SK-N-MC (cell line): ENCODE data around the gene GNAI2.
"Not testable (repeated sequence)": the region's sequence is repeated elsewhere in the genome, so short reads cannot be mapped to it uniquely, and the experiment has no call there.

Experiments used
- DNase-seq: peaks from one replicate; pipeline ENCODE4 v3.0.0-alpha.2; 2011; ENCODE audit warnings: low read depth, low spot score
- H3K27ac ChIP-seq: fragments of 200-600 bp; sonication (generic); 2 replicates; pipeline ENCODE4 v1.5.1; 2016; ENCODE audit warnings: mixed run types
- H3K36me3 ChIP-seq: fragments of 200-600 bp; sonication (generic); 2 replicates; pipeline ENCODE4 v1.6.1; 2017; ENCODE audit warnings: antibody characterized with exemption, low read length, mixed read lengths; ENCODE audit not compliant: insufficient read depth
- H3K4me3 ChIP-seq: fragments of 200-600 bp; sonication (generic); 2 replicates; pipeline ENCODE4 v1.5.1; 2016
- H3K9ac ChIP-seq: fragments of 200-600 bp; sonication (generic); 2 replicates; pipeline ENCODE4 v1.8.0; 2017; ENCODE audit warnings: mixed run types, mixed read lengths; ENCODE audit not compliant: insufficient read length
- H3K9me3 ChIP-seq: fragments of 200-600 bp; sonication (generic); 2 replicates; pipeline ENCODE4 v1.6.1; 2017; ENCODE audit warnings: low read depth, mild to moderate bottlenecking, antibody characterized with exemption, low read length, moderate library complexity, mixed read lengths
- EZH2 ChIP-seq: fragments of 200-600 bp; sonication (generic); IDR thresholded peaks from one replicate; pipeline ENCODE4 v1.6.1; 2017; ENCODE audit warnings: antibody characterized with exemption
- FOXP2 ChIP-seq: optimal IDR thresholded peaks from 2 replicates; pipeline ENCODE3; 2011; ENCODE audit warnings: mild to moderate bottlenecking, moderate library complexity; ENCODE audit not compliant: insufficient read depth; ENCODE audit errors: extremely low read length, control extremely low read depth
- POLR2AphosphoS5 ChIP-seq: IDR thresholded peaks from 2 replicates; pipeline ENCODE4 v1.6.1; 2012; ENCODE audit warnings: mild to moderate bottlenecking, low read depth, low read length, borderline replicate concordance

GNAI2 gene

GRCh38 chr3:50269460-50269859, 33.5 kb downstream of the GNAI2 start:
- H3K27ac ChIP-seq = no peak overlapping the region
- DNase-seq = no peak
- no peaks in the 10 kb centered on the region for H3K9me3 ChIP-seq
- no peak overlapping the region for H3K4me3 ChIP-seq
- H3K36me3 ChIP-seq = no peaks in the 10 kb centered on the region
- TF ChIP-seq POLR2AphosphoS5 = no peak
- TF ChIP-seq FOXP2 = no peak
- TF ChIP-seq EZH2 = no peak
- H3K9ac ChIP-seq = no peak overlapping the region

- Histone ChIP-seq H3K27ac (no peak overlapping the region), H3K9ac (no peak overlapping the region), H3K9me3 (no peaks in the 10 kb centered on the region), H3K4me3 (no peak overlapping the region), H3K36me3 (no peaks in the 10 kb centered on the region)
- TF ChIP-seq POLR2AphosphoS5 = no peak
- TF ChIP-seq FOXP2 = no peak
- TF ChIP-seq EZH2 = no peak
- DNase-seq = no peak
Measured at GRCh38 chr3:50269977-50270413, 34.0 kb downstream of the GNAI2 start.

- no peak overlapping the region for H3K9ac ChIP-seq
- no peak for DNase-seq
Measured at GRCh38 chr3:50270422-50271224, 34.6 kb downstream of the GNAI2 start.

GRCh38 chr3:50271314-50271936, 35.4 kb downstream of the GNAI2 start:
- Histone ChIP-seq H3K9me3 (no peaks in the 10 kb centered on the region), H3K36me3 (no peaks in the 10 kb centered on the region), H3K27ac (no peak overlapping the region), H3K9ac (no peak overlapping the region), H3K4me3 (no peak overlapping the region)
- TF ChIP-seq EZH2 (no peak), POLR2AphosphoS5 (no peak), FOXP2 (no peak)
- DNase-seq = no peak

More at GRCh38 chr3:50270422-50271224, 34.6 kb downstream of the GNAI2 start:
- Histone ChIP-seq H3K9me3 (no peaks in the 10 kb centered on the region), H3K36me3 (no peaks in the 10 kb centered on the region), H3K4me3 (no peak overlapping the region), H3K27ac (no peak overlapping the region)
- TF ChIP-seq FOXP2 (no peak), POLR2AphosphoS5 (no peak), EZH2 (no peak)

GRCh38 chr3:50272538-50272910, 36.5 kb downstream of the GNAI2 start:
- H3K9ac ChIP-seq, H3K27ac ChIP-seq, DNase-seq: not testable (repeated sequence)

GRCh38 chr3:50272911-50273688, 37.1 kb downstream of the GNAI2 start:
- no peak for DNase-seq
- H3K4me3 ChIP-seq = peak overlapping the region; percentile 22; the same call in 1 of the 2 replicates

More at GRCh38 chr3:50272538-50272910, 36.5 kb downstream of the GNAI2 start:
- not testable (repeated sequence) for H3K9me3 ChIP-seq, H3K36me3 ChIP-seq, H3K4me3 ChIP-seq

GRCh38 chr3:50273689-50274065, 37.7 kb downstream of the GNAI2 start:
- Histone ChIP-seq H3K4me3 (no peak overlapping the region), H3K36me3 (no peaks in the 10 kb centered on the region), H3K9ac (no peak overlapping the region)

More at GRCh38 chr3:50272911-50273688, 37.1 kb downstream of the GNAI2 start:
- H3K9ac ChIP-seq = no peak overlapping the region
- no peaks in the 10 kb centered on the region for H3K36me3 ChIP-seq
- H3K9me3 ChIP-seq = no peaks in the 10 kb centered on the region
- TF ChIP-seq FOXP2 (no peak), EZH2 (no peak), POLR2AphosphoS5 (no peak)
- no peak overlapping the region for H3K27ac ChIP-seq

GRCh38 chr3:50274371-50275104, 38.5 kb downstream of the GNAI2 start:
- TF ChIP-seq POLR2AphosphoS5 = no peak
- no peak for TF ChIP-seq EZH2
- no peak for TF ChIP-seq FOXP2
- Histone ChIP-seq H3K9me3 (no peaks in the 10 kb centered on the region), H3K27ac (no peak overlapping the region), H3K9ac (no peak overlapping the region), H3K4me3 (no peak overlapping the region), H3K36me3 (no peaks in the 10 kb centered on the region)
- DNase-seq = no peak

More at GRCh38 chr3:50273689-50274065, 37.7 kb downstream of the GNAI2 start:
- no peak for TF ChIP-seq FOXP2
- no peak for TF ChIP-seq EZH2
- no peak for DNase-seq
- Histone ChIP-seq H3K27ac (no peak overlapping the region), H3K9me3 (no peaks in the 10 kb centered on the region)
